NT2/D1 (cell line): Measurements from ENCODE around the gene SPSB3.

Experiments used
- DNase-seq: peaks from one replicate; pipeline ENCODE4 v3.0.0-alpha.2; 2011; ENCODE audit warnings: low read depth, low spot score
- H3K27me3 ChIP-seq: 2 replicates; pipeline ENCODE4 v1.6.0; 2011; ENCODE audit warnings: mild to moderate bottlenecking; ENCODE audit not compliant: insufficient read length, insufficient read depth
- H3K36me3 ChIP-seq: 2 replicates; pipeline ENCODE4 v1.6.1; 2011; ENCODE audit warnings: mild to moderate bottlenecking, low read length, mixed read lengths; ENCODE audit not compliant: insufficient read depth, insufficient read length
- H3K4me1 ChIP-seq: 2 replicates; pipeline ENCODE4 v1.5.1; 2011; ENCODE audit not compliant: insufficient read depth, insufficient read length
- H3K4me3 ChIP-seq: 2 replicates; pipeline ENCODE4 v1.5.1; 2011; ENCODE audit warnings: low read depth; ENCODE audit not compliant: insufficient read length
- H3K9ac ChIP-seq: 2 replicates; pipeline ENCODE4 v1.6.0; 2011; ENCODE audit warnings: low read depth; ENCODE audit not compliant: insufficient read length
- H3K9me3 ChIP-seq: 2 replicates; pipeline ENCODE4 v1.5.1; 2011; ENCODE audit warnings: mild to moderate bottlenecking, low read length; ENCODE audit not compliant: insufficient read depth
- SUZ12 ChIP-seq: IDR thresholded peaks from 2 replicates; pipeline ENCODE4 v1.6.1; 2011; ENCODE audit not compliant: insufficient read length, insufficient read depth; ENCODE audit errors: extremely low read depth
- YY1 ChIP-seq: IDR thresholded peaks from 2 replicates; pipeline ENCODE4 v1.6.1; 2011; ENCODE audit not compliant: insufficient read length, insufficient read depth
- ZNF274 ChIP-seq: IDR thresholded peaks from 2 replicates; pipeline ENCODE4 v1.6.1; 2011; ENCODE audit warnings: mild to moderate bottlenecking, low read depth, low read length

The SPSB3 gene

DNA sequence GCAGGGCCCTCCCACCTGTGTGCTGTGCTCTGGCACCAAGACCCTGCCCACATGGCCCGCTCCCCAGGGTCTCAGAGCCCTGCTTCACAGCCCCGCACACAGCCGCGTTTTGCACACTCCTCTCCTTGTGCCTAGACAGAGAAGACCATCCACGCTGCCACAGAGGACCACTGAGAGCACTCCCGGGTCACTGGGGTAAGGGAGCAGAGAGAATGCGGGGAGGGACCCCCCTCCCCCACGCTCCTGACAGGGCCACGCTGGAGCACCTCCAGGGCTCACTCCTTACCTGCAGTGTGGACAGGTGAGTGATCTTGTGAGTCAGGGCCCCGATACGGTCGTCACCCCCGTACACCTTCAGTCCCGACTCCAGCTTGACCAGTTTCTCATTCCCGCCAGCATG is 37.2 kb upstream of the SPSB3 start:
- Histone ChIP-seq H3K9ac (no peak overlapping the region), H3K9me3 (no peaks in the 10 kb centered on the region), H3K4me3 (no peak overlapping the region), H3K36me3 (peaks cover 31% of the 10 kb centered on the region), H3K27me3 (peaks cover 4% of the 10 kb centered on the region), H3K4me1 (no peaks in the 10 kb centered on the region)
- no peak for TF ChIP-seq SUZ12
- DNase-seq, result no peak

DNA sequence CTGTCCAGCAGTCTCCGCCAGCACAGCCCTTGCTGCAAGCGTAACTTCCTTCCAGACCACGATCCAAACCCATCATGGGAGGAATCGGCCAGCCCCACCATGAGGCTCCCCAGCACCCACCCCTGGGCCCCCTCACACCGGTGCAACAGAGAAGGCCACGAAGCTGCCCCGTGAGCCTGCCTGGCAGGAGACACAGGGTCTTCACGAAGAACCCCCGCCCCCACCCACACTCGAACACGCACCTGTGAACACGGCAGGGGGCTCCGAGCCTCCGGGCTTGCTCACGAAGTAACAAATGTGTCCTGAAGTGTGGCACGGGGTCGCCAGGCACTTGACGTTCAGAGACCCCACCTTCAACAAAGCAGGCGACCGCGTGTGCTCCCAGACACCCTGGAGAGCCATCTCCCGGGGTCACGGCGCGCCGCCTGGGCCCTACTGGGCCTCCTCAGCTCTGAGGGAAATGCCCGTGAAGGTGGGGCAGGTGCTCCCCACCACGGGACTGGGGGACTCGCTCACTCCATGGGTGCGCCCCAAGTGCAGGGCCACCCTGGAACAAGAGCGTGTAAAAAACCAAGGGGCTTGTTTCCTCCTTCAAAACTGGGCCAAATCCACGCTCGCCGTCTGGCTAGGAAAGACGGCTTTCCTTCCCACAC is 36.6 kb upstream of the SPSB3 start:
- Histone ChIP-seq H3K9ac (no peak overlapping the region), H3K4me1 (no peaks in the 10 kb centered on the region), H3K9me3 (no peaks in the 10 kb centered on the region), H3K27me3 (no peaks in the 10 kb centered on the region), H3K36me3 (peaks cover 31% of the 10 kb centered on the region), H3K4me3 (no peak overlapping the region)
- TF ChIP-seq ZNF274 (no peak), YY1 (no peak)
- DNase-seq, result no peak

DNA sequence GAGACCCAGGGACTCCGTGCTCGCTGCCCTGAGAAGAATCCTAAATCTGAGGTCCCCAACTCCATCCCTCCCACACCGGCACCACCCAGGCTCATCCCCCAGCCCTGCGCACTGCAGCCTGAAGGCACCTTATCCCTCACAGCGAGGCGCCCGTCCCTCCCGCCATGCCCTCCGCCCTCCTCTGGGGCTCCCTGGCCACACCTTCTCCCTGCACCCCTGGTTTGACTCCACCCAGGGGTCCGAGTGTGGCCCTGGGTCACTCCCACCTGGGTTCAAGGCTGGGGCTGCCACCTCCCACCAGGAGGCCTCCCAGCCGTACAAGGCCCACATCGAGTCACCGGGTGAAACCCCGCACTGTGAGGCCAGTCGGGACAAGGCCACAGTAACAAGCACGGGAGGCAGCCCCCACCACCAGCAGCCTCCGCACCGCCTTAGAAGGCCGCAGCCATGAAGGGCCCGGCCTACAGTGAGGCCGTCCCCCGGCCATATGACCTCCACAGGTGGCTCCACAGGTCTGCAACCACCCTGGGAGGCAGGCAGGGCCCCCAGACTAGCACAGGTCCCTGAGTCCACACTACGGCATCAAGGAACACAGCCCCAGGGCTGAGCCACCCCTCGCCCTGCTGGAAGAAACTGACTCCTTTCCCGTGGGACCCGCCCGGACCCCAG is 36.0 kb upstream of the SPSB3 start:
- Histone ChIP-seq H3K27me3 (no peaks in the 10 kb centered on the region), H3K36me3 (peaks cover 31% of the 10 kb centered on the region), H3K9ac (no peak overlapping the region), H3K4me3 (no peak overlapping the region), H3K4me1 (no peaks in the 10 kb centered on the region), H3K9me3 (no peaks in the 10 kb centered on the region)
- DNase-seq, result no peak
- TF ChIP-seq ZNF274 (no peak), SUZ12 (no peak), YY1 (no peak)

DNA sequence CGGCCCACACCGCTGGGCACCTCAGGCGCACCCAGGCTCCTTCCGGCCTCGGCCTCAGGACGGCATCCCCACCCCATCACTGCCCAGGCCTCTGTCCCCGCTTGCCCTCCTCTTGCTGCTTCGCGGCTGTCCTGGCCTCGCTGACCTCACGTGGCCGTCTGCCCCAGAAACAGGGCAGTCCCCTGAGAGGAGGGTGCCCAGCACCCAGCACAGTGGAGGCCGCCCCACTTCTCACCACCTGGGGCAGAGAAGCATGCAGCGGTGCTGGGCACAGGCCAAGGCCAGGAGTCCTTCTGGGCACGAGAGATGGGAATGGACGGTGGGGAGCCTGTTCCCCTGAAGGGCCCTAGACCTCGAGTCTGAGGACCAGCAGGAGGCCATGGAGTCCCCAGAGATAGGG is 35.3 kb upstream of the SPSB3 start:
- TF ChIP-seq ZNF274, result no peak
- no peak for TF ChIP-seq YY1
- H3K36me3 ChIP-seq, result peaks cover 29% of the 10 kb centered on the region

DNA sequence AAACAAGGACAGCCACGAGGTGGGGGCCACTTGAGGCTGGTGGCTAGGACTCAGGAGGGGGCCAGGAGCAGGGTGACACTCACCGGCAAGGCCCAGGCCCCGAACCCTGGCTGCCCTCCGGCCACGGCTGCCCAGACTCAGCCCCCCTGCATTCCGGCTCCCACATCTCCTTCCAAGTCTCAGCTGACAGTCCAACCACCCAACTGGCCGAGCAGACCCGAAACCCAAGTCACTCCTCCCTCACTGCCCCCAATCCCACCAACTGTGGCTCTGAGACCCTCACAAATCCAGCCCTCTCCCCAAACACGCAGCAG is 34.9 kb upstream of the SPSB3 start:
- no peak for TF ChIP-seq YY1
- no peak for TF ChIP-seq ZNF274
- TF ChIP-seq SUZ12, result no peak
- no peaks in the 10 kb centered on the region for H3K4me1 ChIP-seq
- H3K9me3 ChIP-seq, result no peaks in the 10 kb centered on the region

More for the DNA sequence above, 35.3 kb upstream of the SPSB3 start:
- Histone ChIP-seq H3K9me3 (no peaks in the 10 kb centered on the region), H3K4me3 (no peak overlapping the region), H3K27me3 (no peaks in the 10 kb centered on the region), H3K9ac (no peak overlapping the region), H3K4me1 (no peaks in the 10 kb centered on the region)
- DNase-seq, result no peak

DNA sequence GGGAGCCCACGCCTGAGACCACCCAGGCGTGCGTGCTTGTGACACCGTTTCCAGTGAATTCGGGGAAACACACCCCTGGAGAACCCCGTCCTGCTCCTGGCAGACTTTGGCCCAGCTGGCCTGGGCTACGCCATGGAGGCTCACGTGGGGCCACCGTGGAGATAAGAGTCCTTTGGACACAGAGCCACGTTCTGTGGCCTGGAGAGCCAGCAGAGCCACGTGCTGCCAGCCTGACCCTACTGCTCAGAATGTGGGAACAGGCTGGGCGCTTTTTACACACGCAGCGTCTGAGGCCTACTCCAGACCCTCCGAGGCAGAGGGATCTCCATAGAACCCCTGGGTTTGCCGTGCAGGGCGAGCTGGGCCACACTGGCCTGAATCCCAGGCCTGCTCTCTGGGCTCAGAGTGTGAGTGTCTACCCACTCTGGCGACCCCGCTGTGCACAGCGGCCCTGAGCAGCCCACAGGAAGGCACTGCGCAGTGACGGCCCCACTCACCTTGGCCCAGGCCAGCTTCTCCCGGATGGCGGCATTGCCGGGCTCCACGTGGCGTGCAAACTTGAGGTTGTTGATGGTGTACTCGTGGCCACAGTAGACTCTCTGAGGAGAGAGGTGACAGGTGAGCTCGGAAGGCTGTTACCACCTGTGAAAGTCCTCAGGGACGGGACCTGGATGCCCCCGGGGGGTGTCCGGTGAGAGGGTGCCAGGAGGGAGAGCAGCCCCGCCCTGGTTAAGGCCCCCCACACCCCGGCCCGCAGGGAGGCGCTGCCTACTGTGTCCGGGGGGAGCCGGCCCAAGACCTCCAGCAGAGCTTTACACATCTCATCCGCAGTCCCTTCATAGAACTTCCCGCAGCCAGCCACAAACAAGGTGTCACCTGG is 34.3 kb upstream of the SPSB3 start:
- no peak for DNase-seq
- no peaks in the 10 kb centered on the region for H3K9me3 ChIP-seq
- TF ChIP-seq ZNF274, result no peak
- TF ChIP-seq SUZ12, result no peak
- TF ChIP-seq YY1, result no peak
- no peak overlapping the region for H3K4me3 ChIP-seq
- peaks cover 19% of the 10 kb centered on the region for H3K36me3 ChIP-seq
- H3K9ac ChIP-seq, result no peak overlapping the region
- H3K27me3 ChIP-seq, result no peaks in the 10 kb centered on the region
- no peaks in the 10 kb centered on the region for H3K4me1 ChIP-seq

More for the DNA sequence above, 34.9 kb upstream of the SPSB3 start:
- no peak for DNase-seq
- H3K36me3 ChIP-seq, result peaks cover 24% of the 10 kb centered on the region
- H3K27me3 ChIP-seq, result no peaks in the 10 kb centered on the region
- no peak overlapping the region for H3K9ac ChIP-seq
- H3K4me3 ChIP-seq, result no peak overlapping the region

DNA sequence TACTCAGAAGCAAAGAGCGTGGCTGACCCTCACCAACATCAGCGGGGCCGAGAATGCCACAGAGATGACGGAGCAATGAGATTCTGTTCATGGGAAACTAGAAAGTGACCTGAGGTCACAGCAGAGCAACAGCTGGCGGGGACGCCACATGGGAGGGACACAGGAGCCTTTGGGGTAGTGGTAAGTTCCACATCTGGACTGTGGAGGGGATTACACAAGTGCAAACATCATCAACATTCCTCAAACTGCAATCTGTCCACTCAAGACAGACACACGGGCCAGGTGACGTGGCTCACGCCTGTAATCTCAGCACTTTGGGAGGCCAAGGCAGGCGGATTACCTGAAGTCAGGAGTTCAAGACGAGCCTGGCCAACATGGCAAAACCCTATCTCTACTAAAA is 33.1 kb upstream of the SPSB3 start:
- no peaks in the 10 kb centered on the region for H3K9me3 ChIP-seq
- no peak overlapping the region for H3K4me3 ChIP-seq
- H3K9ac ChIP-seq, result no peak overlapping the region
- no peaks in the 10 kb centered on the region for H3K4me1 ChIP-seq
- peaks cover 15% of the 10 kb centered on the region for H3K36me3 ChIP-seq
- no peaks in the 10 kb centered on the region for H3K27me3 ChIP-seq
- TF ChIP-seq ZNF274, result no peak
- no peak for TF ChIP-seq SUZ12
- no peak for TF ChIP-seq YY1
- no peak for DNase-seq
